CD1c-positive myeloid dendritic cell (primary cell): ENCODE results near the gene RIT1.
"Not testable (repeated sequence)": the region's sequence is repeated elsewhere in the genome, so short reads cannot be mapped to it uniquely, and the experiment has no call there.

Experiments used
- DNase-seq: peaks from one replicate; pipeline ENCODE4 v3.0.0-alpha.2; 2016; ENCODE audit errors: extremely low spot score

The RIT1 gene

GRCh38 chr1:155933591-155934096 is 22.5 kb upstream of the RIT1 start:
- DNase-seq: no peak

GRCh38 chr1:155932487-155932886 is 21.3 kb upstream of the RIT1 start:
- no peak for DNase-seq

- no peak for DNase-seq
Measured at GRCh38 chr1:155932081-155932480, 20.9 kb upstream of the RIT1 start.

GRCh38 chr1:155931332-155932038 is 20.3 kb upstream of the RIT1 start:
- DNase-seq: no peak

- DNase-seq: not testable (repeated sequence)
Measured at GRCh38 chr1:155930725-155931124, 19.6 kb upstream of the RIT1 start.

- DNase-seq: no peak
Measured at GRCh38 chr1:155929057-155929456, 17.9 kb upstream of the RIT1 start.

GRCh38 chr1:155925506-155925905 is 14.4 kb upstream of the RIT1 start:
- DNase-seq: no peak

- no peak for DNase-seq
Measured at GRCh38 chr1:155920717-155921116, 9.6 kb upstream of the RIT1 start.

GRCh38 chr1:155919801-155920200 is 8.7 kb upstream of the RIT1 start:
- DNase-seq: no peak

- no peak for DNase-seq
Measured at GRCh38 chr1:155918660-155919059, 7.5 kb upstream of the RIT1 start.

GRCh38 chr1:155913969-155914757 is 3.0 kb upstream of the RIT1 start:
- no peak for DNase-seq

GRCh38 chr1:155912056-155912536 is 947 bp upstream of the RIT1 start:
- DNase-seq: no peak

GRCh38 chr1:155910621-155911121 is 478 bp downstream of the RIT1 start:
- peak; percentile 18 for DNase-seq

- peak; percentile 86 for DNase-seq
Measured at GRCh38 chr1:155909894-155910293, 1.3 kb downstream of the RIT1 start.

GRCh38 chr1:155904261-155904660 is 6.9 kb downstream of the RIT1 start:
- no peak for DNase-seq

GRCh38 chr1:155900161-155900560 is 11.0 kb downstream of the RIT1 start:
- DNase-seq: no peak

- no peak for DNase-seq
Measured at GRCh38 chr1:155899683-155900082, 11.5 kb downstream of the RIT1 start.

- DNase-seq: no peak
Measured at GRCh38 chr1:155898888-155899287, 12.3 kb downstream of the RIT1 start.

- DNase-seq: no peak
Measured at GRCh38 chr1:155897746-155898145, 13.4 kb downstream of the RIT1 start.

GRCh38 chr1:155896476-155896875 is 14.7 kb downstream of the RIT1 start:
- not testable (repeated sequence) for DNase-seq

- not testable (repeated sequence) for DNase-seq
Measured at GRCh38 chr1:155895617-155896016, 15.5 kb downstream of the RIT1 start.

- DNase-seq: peak; percentile 37
Measured at GRCh38 chr1:155893389-155894142, 17.6 kb downstream of the RIT1 start.
